ENCODE data around the gene MARK2.

The MARK2 gene

DNA sequence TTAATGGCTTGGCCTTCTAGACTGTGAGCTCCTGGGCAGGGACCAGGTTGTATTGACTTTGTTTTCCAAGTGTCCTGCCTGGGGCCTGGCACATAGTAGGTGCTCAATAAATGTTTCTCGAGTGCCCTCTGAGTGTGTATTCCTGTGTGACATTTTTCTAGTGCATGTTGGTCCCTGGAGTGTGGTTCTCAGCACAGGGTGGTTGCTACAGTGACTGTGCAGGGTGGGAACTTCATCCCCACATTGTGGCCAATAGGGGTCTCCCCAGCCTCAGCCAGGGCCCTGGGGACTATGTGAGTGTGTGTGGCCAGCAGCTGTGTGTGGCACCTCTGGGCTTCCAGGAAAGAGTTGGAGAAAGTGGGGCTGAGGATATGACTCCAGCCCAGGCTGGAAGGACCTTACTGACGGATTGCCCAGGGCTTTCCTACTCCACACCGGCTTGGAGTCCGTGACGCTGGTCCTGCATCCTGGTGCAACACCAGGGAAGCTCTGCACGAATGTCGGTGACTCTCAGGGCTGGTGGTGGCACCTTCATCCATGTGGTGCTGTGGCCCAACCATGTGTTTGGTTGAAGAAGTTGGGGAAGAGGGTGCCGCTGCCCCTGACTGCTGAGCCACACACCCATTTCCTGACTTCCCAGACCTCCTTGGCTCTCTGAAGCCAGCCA lies 9.0 kb upstream of the MARK2 start:
- no peak for DNase-seq (ENCODE audit: low read depth)

- DNase-seq (ENCODE audit: low read depth) = no peak
Measured at GRCh38 chr11:63831326-63831725, 7.6 kb upstream of the MARK2 start.

GRCh38 chr11:63832336-63832735 lies 6.6 kb upstream of the MARK2 start:
- DNase-seq (ENCODE audit: low read depth) = no peak

GRCh38 chr11:63833048-63833447 lies 5.9 kb upstream of the MARK2 start:
- DNase-seq (ENCODE audit: low read depth) = no peak

- DNase-seq (ENCODE audit: low read depth) = no peak
Measured at GRCh38 chr11:63834535-63835157, 4.3 kb upstream of the MARK2 start.

DNA sequence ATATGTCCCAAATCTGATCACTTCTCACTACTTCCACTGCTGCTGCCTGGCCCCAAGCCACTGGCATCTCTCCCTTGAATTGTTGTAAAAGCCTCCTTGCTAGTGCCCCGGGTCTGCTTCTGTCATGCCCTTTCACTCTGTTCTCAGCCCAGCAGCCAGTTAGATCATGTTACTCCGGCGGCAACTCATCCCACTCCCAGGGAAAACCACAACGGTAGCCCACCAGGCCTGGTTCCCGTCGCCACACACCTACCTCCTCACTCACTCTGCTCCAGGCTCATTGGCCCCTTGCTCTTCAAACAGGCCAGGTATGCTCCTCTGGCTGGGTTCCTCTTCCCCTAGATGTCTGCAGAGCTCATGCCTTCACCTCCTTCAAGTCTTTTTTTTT lies 3.8 kb upstream of the MARK2 start:
- no peak for DNase-seq (ENCODE audit: low read depth)

DNA sequence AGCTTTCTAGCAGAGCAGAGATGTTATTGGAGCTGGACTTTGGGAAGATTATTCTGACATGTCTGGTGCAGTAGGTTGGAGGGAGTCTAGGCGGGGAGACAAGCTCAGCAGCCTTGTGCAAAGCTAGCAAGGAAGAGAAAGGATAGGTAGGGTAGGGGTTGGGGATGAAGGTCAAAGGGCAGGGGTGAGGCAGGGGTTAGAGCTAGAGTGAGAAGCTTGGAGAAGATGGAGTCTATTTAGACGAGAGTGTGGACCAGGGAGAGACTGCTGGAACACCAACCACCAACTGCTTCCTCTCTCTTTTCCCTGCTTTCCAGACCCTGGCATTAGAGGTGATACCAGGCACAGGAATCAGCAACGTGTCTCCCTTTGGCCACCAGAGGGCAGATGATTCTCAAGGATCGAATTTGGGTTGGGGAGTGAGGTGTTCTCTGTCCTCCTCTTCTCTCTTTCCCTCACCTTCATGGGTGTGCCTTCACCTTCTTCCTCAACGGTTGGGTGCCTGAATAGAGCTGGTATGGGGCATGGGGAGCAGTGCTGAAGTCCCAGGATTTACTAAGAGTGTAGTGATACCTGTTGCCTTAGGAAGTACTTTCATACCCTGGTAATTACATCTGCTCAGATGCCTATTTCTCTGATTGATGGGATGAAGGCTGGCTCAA lies 1.8 kb upstream of the MARK2 start:
- peak; percentile 61 for DNase-seq (ENCODE audit: low read depth)

- no peak for DNase-seq (ENCODE audit: low read depth)
Measured at GRCh38 chr11:63837739-63838138, 1.2 kb upstream of the MARK2 start.

- no peak for DNase-seq (ENCODE audit: low read depth)
Measured at GRCh38 chr11:63838150-63838677, 696 bp upstream of the MARK2 start.

DNA sequence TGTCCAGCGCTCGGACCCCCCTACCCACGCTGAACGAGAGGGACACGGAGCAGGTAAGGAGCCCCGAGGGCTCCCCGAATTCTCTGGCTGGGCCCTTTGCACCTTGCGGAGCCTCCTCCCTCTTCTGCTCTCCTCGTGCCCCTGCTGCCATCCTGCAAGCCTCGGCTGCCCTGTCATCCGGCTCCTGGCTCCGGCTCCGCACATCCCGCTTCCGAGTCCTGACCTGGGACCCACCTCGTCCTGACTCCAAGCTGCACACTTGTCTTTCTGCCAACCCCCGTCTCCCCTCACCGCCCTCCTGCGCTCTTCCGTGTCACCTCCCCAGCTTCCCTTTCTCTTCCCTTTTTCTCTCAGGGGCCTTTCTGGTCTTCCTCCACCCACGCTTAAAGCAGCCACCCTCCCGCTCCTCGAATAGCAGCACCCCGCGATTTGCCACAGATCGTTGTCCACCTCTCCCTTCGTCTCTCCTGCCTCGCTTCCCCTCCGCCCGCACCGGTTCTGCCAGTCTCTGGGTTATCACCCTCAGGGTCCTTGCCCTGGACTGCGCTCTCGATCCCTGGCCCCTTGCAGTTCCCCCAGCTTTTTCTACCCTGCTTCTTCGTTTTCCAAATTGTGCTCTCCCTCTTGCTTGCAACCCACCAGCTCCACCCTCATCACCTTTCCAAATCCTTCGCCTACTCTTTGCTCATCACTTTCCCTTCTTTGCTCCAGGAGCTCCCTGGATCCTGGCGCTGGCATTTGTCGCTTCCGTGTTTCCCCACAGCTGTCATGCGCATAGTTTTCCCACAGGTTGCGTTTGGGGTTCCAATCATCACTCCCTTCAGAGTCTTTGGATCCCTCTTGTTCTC lies 822 bp downstream of the MARK2 start:
- DNase-seq (ENCODE audit: low read depth) = peak; percentile 14

- no peak for DNase-seq (ENCODE audit: low read depth)
Measured at GRCh38 chr11:63840356-63841060, 1.6 kb downstream of the MARK2 start.

- DNase-seq (ENCODE audit: low read depth) = no peak
Measured at GRCh38 chr11:63841554-63841953, 2.6 kb downstream of the MARK2 start.

DNA sequence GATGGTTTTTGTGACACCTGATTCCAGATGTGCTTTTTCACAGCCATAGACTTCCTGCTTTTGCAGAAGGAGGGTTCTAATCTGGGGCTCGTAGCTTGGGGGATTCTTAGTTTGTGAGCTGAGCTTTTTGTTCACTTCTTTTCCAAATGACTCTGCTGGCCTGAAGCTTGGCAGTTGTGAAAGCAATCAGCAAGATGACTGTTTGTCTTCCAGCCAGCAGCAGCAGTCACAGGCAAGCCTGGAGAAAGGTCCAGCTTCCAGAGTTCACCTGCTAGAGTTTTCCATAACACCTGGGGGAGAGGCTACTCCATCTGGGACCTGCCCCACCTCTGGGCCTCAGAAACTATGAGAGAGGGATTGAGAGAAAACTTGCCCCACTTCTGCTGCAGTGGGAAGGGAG lies 4.1 kb downstream of the MARK2 start:
- no peak for DNase-seq (ENCODE audit: low read depth)

DNA sequence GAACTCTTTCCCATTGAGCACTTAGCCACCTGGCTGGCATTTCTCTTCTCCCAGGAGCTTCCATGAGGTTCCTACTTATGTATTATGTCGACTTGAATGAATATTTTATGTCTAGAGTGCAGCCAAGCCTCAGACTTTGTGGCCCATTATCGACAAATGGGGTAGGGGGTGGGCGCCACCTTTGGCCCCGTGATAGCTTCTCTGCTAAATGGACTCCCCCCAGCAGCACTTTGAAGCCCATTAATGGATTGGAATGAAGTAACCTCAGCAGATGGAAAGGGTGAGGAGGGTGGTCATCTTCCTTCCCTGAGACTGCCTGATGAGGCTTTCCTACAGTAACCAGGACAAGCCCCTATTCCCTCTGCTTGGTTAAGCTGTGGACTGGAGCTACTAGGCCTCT lies 5.9 kb downstream of the MARK2 start:
- no peak for DNase-seq (ENCODE audit: low read depth)

- no peak for DNase-seq (ENCODE audit: low read depth)
Measured at GRCh38 chr11:63845303-63845702, 6.4 kb downstream of the MARK2 start.

- no peak for DNase-seq (ENCODE audit: low read depth)
Measured at GRCh38 chr11:63845911-63846310, 7.0 kb downstream of the MARK2 start.

- DNase-seq (ENCODE audit: low read depth) = no peak
Measured at GRCh38 chr11:63846897-63847296, 8.0 kb downstream of the MARK2 start.

DNA sequence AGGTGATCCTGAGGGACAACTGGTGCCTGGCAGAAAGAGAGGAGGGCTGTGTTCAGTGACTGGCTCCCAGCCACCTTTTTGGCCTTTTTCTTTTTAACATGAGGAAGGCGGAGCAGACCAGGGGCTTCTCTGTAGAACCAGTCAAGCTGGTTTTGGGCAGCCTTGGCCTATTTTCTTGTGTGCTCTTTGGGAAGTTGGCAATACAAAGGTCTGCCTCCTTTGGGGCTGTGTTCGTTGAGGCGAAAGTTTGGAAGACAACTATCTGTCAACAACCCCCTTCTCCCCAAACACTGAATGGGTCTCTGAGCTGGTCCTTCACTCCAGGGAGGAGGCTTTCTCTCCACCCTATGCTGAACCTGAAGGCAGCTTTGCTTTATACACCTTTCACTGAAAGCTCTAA lies 8.5 kb downstream of the MARK2 start:
- DNase-seq (ENCODE audit: low read depth) = no peak

- DNase-seq (ENCODE audit: low read depth) = no peak
Measured at GRCh38 chr11:63849691-63850090, 10.8 kb downstream of the MARK2 start.

- DNase-seq (ENCODE audit: low read depth) = no peak
Measured at GRCh38 chr11:63850920-63851319, 12.0 kb downstream of the MARK2 start.

- no peak for DNase-seq (ENCODE audit: low read depth)
Measured at GRCh38 chr11:63851364-63851763, 12.5 kb downstream of the MARK2 start.

DNA sequence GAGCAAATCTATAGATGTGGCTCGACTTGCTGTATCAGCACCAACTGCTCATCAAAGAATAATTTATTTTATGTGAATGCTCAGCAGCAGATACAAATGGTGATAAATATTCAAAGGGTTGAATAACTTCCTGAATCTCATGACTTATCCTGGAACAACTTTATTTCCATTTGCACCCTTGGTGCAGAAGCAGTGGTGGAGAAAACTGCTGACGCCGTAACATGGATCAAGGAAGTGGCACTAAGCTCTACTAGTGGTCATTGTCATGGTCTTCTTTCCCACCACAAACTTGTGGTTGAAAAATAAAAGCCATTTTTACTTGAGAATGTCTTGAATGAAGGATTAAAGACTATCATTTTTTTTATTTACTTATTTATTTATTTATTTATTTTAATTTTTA lies 14.6 kb downstream of the MARK2 start:
- DNase-seq (ENCODE audit: low read depth) = no peak
